Keratinocyte (primary cell): ENCODE results near the gene PRLR. TPM values are rescaled to one million over a fixed set of nuclear protein-coding genes. Genes with fewer than 3 reads are reported as not detected.

ENCODE experiments used
- DNase-seq: peaks from one replicate; pipeline ENCODE4 v3.0.0-alpha.2; 2011; ENCODE audit warnings: low read depth, missing footprints, low spot score
- FAIRE-seq: peaks from 2 replicates; lab custom pipeline; 2011; peaks lifted over from hg19 to GRCh38; lab: Jason Lieb, UNC
- H2AFZ ChIP-seq: 2 replicates; pipeline ENCODE4 v1.6.0; 2012; ENCODE audit warnings: low read length, control low read depth, inconsistent platforms; ENCODE audit not compliant: control insufficient read depth
- H3K27ac ChIP-seq: 2 replicates; pipeline ENCODE4 v1.5.1; 2011; ENCODE audit warnings: low read length; ENCODE audit not compliant: control insufficient read depth, insufficient read depth
- H3K27me3 ChIP-seq: 3 replicates; pipeline ENCODE4 v1.6.0; 2011; ENCODE audit warnings: low read length; ENCODE audit not compliant: control insufficient read depth, insufficient read depth; ENCODE audit errors: extremely low read depth
- H3K36me3 ChIP-seq, 2 experiments: 2 replicates in 1 of 2; 3 replicates in 1 of 2; pipeline ENCODE4 v1.5.1; 2011; ENCODE audit warnings: low read length in 2 of 2, mild to moderate bottlenecking in 1 of 2; ENCODE audit not compliant: control insufficient read depth in 2 of 2, insufficient read depth in 2 of 2; ENCODE audit errors: extremely low read depth in 1 of 2
- H3K4me1 ChIP-seq: 3 replicates; pipeline ENCODE4 v1.5.1; 2011; ENCODE audit warnings: low read length; ENCODE audit not compliant: control insufficient read depth, insufficient read depth; ENCODE audit errors: extremely low read depth
- H3K4me2 ChIP-seq: 3 replicates; pipeline ENCODE4 v1.6.0; 2011; ENCODE audit warnings: low read depth, low read length; ENCODE audit not compliant: control insufficient read depth, insufficient read depth; ENCODE audit errors: extremely low read depth
- H3K4me3 ChIP-seq, 3 experiments: fragments of 200-600 bp in 1 of 3; sonication (generic) in 1 of 3; 2 replicates in 2 of 3; 3 replicates in 1 of 3; pipeline ENCODE4 v1.5.1; 2011 to 2016; ENCODE audit warnings: low read length in 3 of 3, mild to moderate bottlenecking in 3 of 3, control low read depth in 2 of 3, inconsistent platforms in 1 of 3, low read depth in 1 of 3, mixed read lengths in 1 of 3, mixed run types in 1 of 3, moderate library complexity in 1 of 3; ENCODE audit not compliant: control insufficient read depth in 2 of 3, insufficient read depth in 2 of 3; ENCODE audit errors: extremely low read depth in 1 of 3
- H3K79me2 ChIP-seq: 2 replicates; pipeline ENCODE4 v1.6.0; 2012; ENCODE audit warnings: low read length; ENCODE audit not compliant: control insufficient read depth, insufficient read depth
- H3K9ac ChIP-seq: 3 replicates; pipeline ENCODE4 v1.6.0; 2011; ENCODE audit warnings: low read length; ENCODE audit not compliant: control insufficient read depth, insufficient read depth; ENCODE audit errors: extremely low read depth
- H3K9me1 ChIP-seq: 3 replicates; pipeline ENCODE4 v1.6.0; 2011; ENCODE audit warnings: low read length; ENCODE audit not compliant: control insufficient read depth, insufficient read depth; ENCODE audit errors: extremely low read depth
- H3K9me3 ChIP-seq: 2 replicates; pipeline ENCODE4 v1.5.1; 2012; ENCODE audit warnings: low read depth, low read length; ENCODE audit not compliant: control insufficient read depth
- H4K20me1 ChIP-seq: 3 replicates; pipeline ENCODE4 v1.6.0; 2011; ENCODE audit warnings: low read length; ENCODE audit not compliant: control insufficient read depth, insufficient read depth; ENCODE audit errors: extremely low read depth
- CTCF ChIP-seq, 3 experiments: IDR thresholded peaks in 1 of 3; conservative IDR thresholded peaks in 1 of 3; optimal IDR thresholded peaks in 1 of 3; 2 replicates in 2 of 3; 3 replicates in 1 of 3; pipeline versions ENCODE3 to v1.5.1; 2011; ENCODE audit warnings: low read length in 3 of 3, mild to moderate bottlenecking in 3 of 3, moderate library complexity in 2 of 3, control low read depth in 1 of 3, inconsistent platforms in 1 of 3; ENCODE audit not compliant: insufficient read depth in 2 of 3; ENCODE audit errors: extremely low read depth in 1 of 3
- EZH2 ChIP-seq: IDR thresholded peaks from one replicate; pipeline ENCODE4 v1.6.1; 2012; ENCODE audit warnings: inconsistent platforms, mild to moderate bottlenecking, low read length, moderate library complexity
- dilution Hi-C: fragments of 300-500 bp; cut with MboI; formaldehyde crosslinking; loops from one replicate; pipeline ENCODE4 v1.7.0; 2020; ENCODE audit warnings: low sequenced_read_pairs; ENCODE audit not compliant: extremely low pct_ligation_motif_present
- polyA plus RNA-seq, 5 experiments: library from polyadenylated mRNA; depleted of rRNA in 3 of 5; stranded (reverse) in 3 of 5; stranded (forward) in 1 of 5; unstranded in 1 of 5; fragments of >200 nt; gene quantifications; 1 replicate in 1 of 5; 2 replicates in 3 of 5; 3 replicates in 1 of 5; pipeline versions ENCODE4 v1.2.1 to v1.2.3, GENCODE V29; 2011 to 2012; ENCODE audit warnings: missing spikeins in 2 of 5, low read depth in 1 of 5, low replicate concordance in 1 of 5

PRLR gene
- polyA plus RNA-seq, 1 donor (not counting 4 experiments of a cell fraction or from before 2014, with no cell fraction given), result 0.04 TPM

DNA sequence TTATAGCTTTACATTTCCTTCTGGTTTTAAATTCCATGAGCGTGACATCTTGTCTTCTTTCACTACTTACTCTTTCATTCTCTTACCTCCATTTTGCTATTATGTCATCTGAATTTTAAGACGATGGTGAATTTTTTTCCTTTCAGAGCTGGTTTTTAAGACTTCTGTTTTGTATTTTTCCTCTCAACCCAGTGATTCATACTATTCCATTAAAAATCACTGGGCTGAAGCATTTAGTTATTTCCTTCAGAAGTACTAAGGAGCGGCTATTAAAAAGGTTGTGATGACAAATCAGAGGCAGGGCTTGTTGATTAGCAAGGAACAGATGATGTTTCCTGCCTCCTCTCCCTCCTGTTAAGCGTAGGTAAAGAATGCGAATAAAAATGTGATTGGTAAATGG, 199.0 kb downstream of the PRLR start:
- FAIRE-seq, result no peak
- dilution Hi-C loops, result no loop called here

GRCh38 chr5:35030426-35031100, 199.7 kb downstream of the PRLR start:
- Histone ChIP-seq H3K9me3 (no peaks in the 10 kb centered on the region), H3K9ac (no peak overlapping the region), H3K4me2 (no peak overlapping the region), H3K27me3 (no peaks in the 10 kb centered on the region), H3K27ac (no peak overlapping the region), H3K36me3 (no peaks in the 10 kb centered on the region), H3K4me1 (no peaks in the 10 kb centered on the region), H2AFZ (no peak overlapping the region), H3K4me3 (no peak overlapping the region), H3K79me2 (no peaks in the 10 kb centered on the region), H3K9me1 (no peaks in the 10 kb centered on the region), H4K20me1 (no peaks in the 10 kb centered on the region)
- dilution Hi-C loops, result no loop called here
- FAIRE-seq, result no peak
- TF ChIP-seq CTCF (optimal IDR thresholded peaks at IDR 0.05 in 1 of 3, IDR thresholded peaks at IDR 0.05 in 1 of 3, conservative IDR thresholded peaks at IDR 0.05 in 1 of 3; ENCODE audit: extremely low read depth in 1 of 3, insufficient read depth in 2 of 3, low read length in 3 of 3), result no peak
- no peak for TF ChIP-seq EZH2
- no peak for DNase-seq

More for the DNA sequence above, 199.0 kb downstream of the PRLR start:
- no peak for DNase-seq
- no peaks in the 10 kb centered on the region for H3K9me1 ChIP-seq
- no peak overlapping the region for H3K27ac ChIP-seq
- no peaks in the 10 kb centered on the region for H3K27me3 ChIP-seq
- H3K9ac ChIP-seq, result no peak overlapping the region
- TF ChIP-seq CTCF (optimal IDR thresholded peaks at IDR 0.05 in 1 of 3, IDR thresholded peaks at IDR 0.05 in 1 of 3, conservative IDR thresholded peaks at IDR 0.05 in 1 of 3; ENCODE audit: extremely low read depth in 1 of 3, insufficient read depth in 2 of 3, low read length in 3 of 3) (no peak), EZH2 (no peak)
- no peak overlapping the region for H3K4me3 ChIP-seq
- no peaks in the 10 kb centered on the region for H3K4me1 ChIP-seq
- no peak overlapping the region for H2AFZ ChIP-seq
- H3K36me3 ChIP-seq, result no peaks in the 10 kb centered on the region
- no peaks in the 10 kb centered on the region for H3K9me3 ChIP-seq
- no peaks in the 10 kb centered on the region for H4K20me1 ChIP-seq
- no peak overlapping the region for H3K4me2 ChIP-seq
- no peaks in the 10 kb centered on the region for H3K79me2 ChIP-seq
